Activated CD4-positive, alpha-beta T cell treated with anti-CD3 and anti-CD28 coated beads, Interleukin-2, amount 10 ng/mL, durations not matched to agents 24 days and 14 days (primary cell): ENCODE results near the gene RMDN2. TPM values are rescaled to one million over a fixed set of nuclear protein-coding genes. Genes with fewer than 3 reads are reported as not detected.

ENCODE experiments used
- DNase-seq: peaks from one replicate; pipeline ENCODE4 v3.0.0; 2022
- H3K27ac Mint-ChIP-seq: one replicate; pipeline ENCODE4 v1.8.0; 2022; ENCODE audit warnings: mild to moderate bottlenecking, mixed read lengths
- H3K27me3 Mint-ChIP-seq: one replicate; pipeline ENCODE4 v1.8.0; 2022; ENCODE audit warnings: mixed read lengths
- H3K36me3 Mint-ChIP-seq: one replicate; pipeline ENCODE4 v1.8.0; 2022; ENCODE audit warnings: low read depth, mild to moderate bottlenecking, mixed read lengths
- H3K4me1 Mint-ChIP-seq: one replicate; pipeline ENCODE4 v1.8.0; 2021; ENCODE audit warnings: mixed read lengths
- H3K4me3 Mint-ChIP-seq: one replicate; pipeline ENCODE4 v1.8.0; 2022; ENCODE audit warnings: mild to moderate bottlenecking, moderate library complexity, mixed read lengths
- H3K9me3 Mint-ChIP-seq: one replicate; pipeline ENCODE4 v1.8.0; 2021; ENCODE audit warnings: mixed read lengths
- intact Hi-C: fragments of 100-400 bp; cut with micrococcal nuclease; formaldehyde crosslinking; loops from one replicate; pipeline ENCODE4 v1.15.1; 2023
- total RNA-seq: library from RNA; stranded (reverse); gene quantifications from 2 replicates; pipeline ENCODE4 v1.2.3, GENCODE V29; 2022

RMDN2 gene
- total RNA-seq = 1.2 and 1.7 TPM in 2 replicates

GRCh38 chr2:37925063-37925897, at the start of gene RMDN2:
Gene RMDN2, plus strand, starts transcription at chr2:37925287. Its CDS starts 3,991 bp downstream, at chr2:37929278.
- Mint-ChIP-seq H3K36me3 (no peaks in the 10 kb centered on the region), H3K27ac (peak within 1 kb of the TSS; percentile 67), H3K4me3 (peak within 1 kb of the TSS; percentile 82), H3K27me3 (peaks cover 51% of the 10 kb centered on the region), H3K4me1 (peaks cover 4% of the 10 kb centered on the region), H3K9me3 (no peaks in the 10 kb centered on the region)
- intact Hi-C loops = no loop called here
- peak; percentile 92 for DNase-seq

- H3K4me3 Mint-ChIP-seq = no peak overlapping the region
- H3K36me3 Mint-ChIP-seq = no peaks in the 10 kb centered on the region
- H3K27me3 Mint-ChIP-seq = peaks cover 9% of the 10 kb centered on the region
- DNase-seq = no peak
- H3K9me3 Mint-ChIP-seq = no peaks in the 10 kb centered on the region
- intact Hi-C loops = loop anchor here (10.0 kb wide), 2 partner anchors 161 to 641 kb away; partner anchors contain the start of genes CEBPZ and NDUFAF7
- H3K27ac Mint-ChIP-seq = no peak overlapping the region
- H3K4me1 Mint-ChIP-seq = peaks cover 44% of the 10 kb centered on the region
These were observed 49.6 kb upstream of the RMDN2 start for GRCh38 chr2:37875403-37875906.

- peaks cover 40% of the 10 kb centered on the region for H3K4me1 Mint-ChIP-seq
- intact Hi-C loops = loop anchor here (2.0 to 10.0 kb wide), 4 partner anchors 161 to 707 kb away; partner anchors contain the start of genes CEBPZ and NDUFAF7
- H3K27me3 Mint-ChIP-seq = peaks cover 17% of the 10 kb centered on the region
- H3K27ac Mint-ChIP-seq = no peak overlapping the region
- no peak overlapping the region for H3K4me3 Mint-ChIP-seq
- H3K36me3 Mint-ChIP-seq = no peaks in the 10 kb centered on the region
- DNase-seq = no peak
- H3K9me3 Mint-ChIP-seq = no peaks in the 10 kb centered on the region
These were observed 48.9 kb upstream of the RMDN2 start for GRCh38 chr2:37876227-37876626.

- no peaks in the 10 kb centered on the region for H3K36me3 Mint-ChIP-seq
- no peak overlapping the region for H3K4me3 Mint-ChIP-seq
- DNase-seq = peak; percentile 83
- H3K9me3 Mint-ChIP-seq = no peaks in the 10 kb centered on the region
- peaks cover 26% of the 10 kb centered on the region for H3K4me1 Mint-ChIP-seq
- no peak overlapping the region for H3K27ac Mint-ChIP-seq
- peaks cover 25% of the 10 kb centered on the region for H3K27me3 Mint-ChIP-seq
- intact Hi-C loops = loop anchor here (1.0 to 10.0 kb wide), 6 partner anchors 44 to 709 kb away; partner anchors contain the start of genes CEBPZ and NDUFAF7
These were observed 47.4 kb upstream of the RMDN2 start for GRCh38 chr2:37877457-37878315.

- no peaks in the 10 kb centered on the region for H3K36me3 Mint-ChIP-seq
- peaks cover 31% of the 10 kb centered on the region for H3K27me3 Mint-ChIP-seq
- DNase-seq = no peak
- peaks cover 18% of the 10 kb centered on the region for H3K4me1 Mint-ChIP-seq
- no peaks in the 10 kb centered on the region for H3K9me3 Mint-ChIP-seq
- no peak overlapping the region for H3K4me3 Mint-ChIP-seq
- no peak overlapping the region for H3K27ac Mint-ChIP-seq
- intact Hi-C loops = loop anchor here (10.0 kb wide), 2 partner anchors 164 to 644 kb away; partner anchors contain the start of genes CEBPZ and NDUFAF7
These were observed 46.6 kb upstream of the RMDN2 start for GRCh38 chr2:37878536-37878935.

GRCh38 chr2:37880551-37880950, 44.5 kb upstream of the RMDN2 start:
- DNase-seq = no peak
- Mint-ChIP-seq H3K27ac (no peak overlapping the region), H3K4me3 (no peak overlapping the region), H3K27me3 (peaks cover 35% of the 10 kb centered on the region), H3K4me1 (peaks cover 5% of the 10 kb centered on the region), H3K36me3 (no peaks in the 10 kb centered on the region), H3K9me3 (no peaks in the 10 kb centered on the region)
- intact Hi-C loops = no loop called here

- H3K27me3 Mint-ChIP-seq = peaks cover 41% of the 10 kb centered on the region
- no peaks in the 10 kb centered on the region for H3K9me3 Mint-ChIP-seq
- DNase-seq = no peak
- H3K4me1 Mint-ChIP-seq = peaks cover 5% of the 10 kb centered on the region
- no peak overlapping the region for H3K27ac Mint-ChIP-seq
- H3K36me3 Mint-ChIP-seq = no peaks in the 10 kb centered on the region
- H3K4me3 Mint-ChIP-seq = no peak overlapping the region
- intact Hi-C loops = no loop called here
These were observed 43.7 kb upstream of the RMDN2 start for GRCh38 chr2:37881397-37881796.

GRCh38 chr2:37882036-37882435, 43.1 kb upstream of the RMDN2 start:
- intact Hi-C loops = no loop called here
- H3K27ac Mint-ChIP-seq = no peak overlapping the region
- H3K4me3 Mint-ChIP-seq = no peak overlapping the region
- peaks cover 7% of the 10 kb centered on the region for H3K4me1 Mint-ChIP-seq
- H3K27me3 Mint-ChIP-seq = peaks cover 44% of the 10 kb centered on the region
- no peak for DNase-seq
- H3K36me3 Mint-ChIP-seq = no peaks in the 10 kb centered on the region
- H3K9me3 Mint-ChIP-seq = no peaks in the 10 kb centered on the region

- H3K4me1 Mint-ChIP-seq = peaks cover 4% of the 10 kb centered on the region
- no peak overlapping the region for H3K27ac Mint-ChIP-seq
- peaks cover 49% of the 10 kb centered on the region for H3K27me3 Mint-ChIP-seq
- intact Hi-C loops = no loop called here
- no peak overlapping the region for H3K4me3 Mint-ChIP-seq
- DNase-seq = no peak
- H3K9me3 Mint-ChIP-seq = no peaks in the 10 kb centered on the region
- H3K36me3 Mint-ChIP-seq = no peaks in the 10 kb centered on the region
These were observed 41.6 kb upstream of the RMDN2 start for GRCh38 chr2:37883518-37883917.

GRCh38 chr2:37885329-37885993, 39.6 kb upstream of the RMDN2 start:
- peaks cover 52% of the 10 kb centered on the region for H3K27me3 Mint-ChIP-seq
- H3K27ac Mint-ChIP-seq = no peak overlapping the region
- no peak for DNase-seq
- H3K4me3 Mint-ChIP-seq = no peak overlapping the region
- intact Hi-C loops = no loop called here
- H3K9me3 Mint-ChIP-seq = no peaks in the 10 kb centered on the region
- peaks cover 4% of the 10 kb centered on the region for H3K4me1 Mint-ChIP-seq
- H3K36me3 Mint-ChIP-seq = no peaks in the 10 kb centered on the region

- peaks cover 44% of the 10 kb centered on the region for H3K27me3 Mint-ChIP-seq
- no peak overlapping the region for H3K27ac Mint-ChIP-seq
- no peak overlapping the region for H3K4me3 Mint-ChIP-seq
- intact Hi-C loops = no loop called here
- no peaks in the 10 kb centered on the region for H3K9me3 Mint-ChIP-seq
- peaks cover 2% of the 10 kb centered on the region for H3K4me1 Mint-ChIP-seq
- no peak for DNase-seq
- H3K36me3 Mint-ChIP-seq = no peaks in the 10 kb centered on the region
These were observed 38.3 kb upstream of the RMDN2 start for GRCh38 chr2:37886745-37887144.

GRCh38 chr2:37887286-37887685, 37.8 kb upstream of the RMDN2 start:
- intact Hi-C loops = no loop called here
- Mint-ChIP-seq H3K27me3 (peaks cover 41% of the 10 kb centered on the region), H3K4me3 (no peak overlapping the region), H3K4me1 (peaks cover 6% of the 10 kb centered on the region), H3K9me3 (no peaks in the 10 kb centered on the region), H3K27ac (no peak overlapping the region), H3K36me3 (no peaks in the 10 kb centered on the region)
- DNase-seq = no peak

GRCh38 chr2:37890893-37891495, 34.1 kb upstream of the RMDN2 start:
- no peak overlapping the region for H3K27ac Mint-ChIP-seq
- peak; percentile 88 for DNase-seq
- H3K4me3 Mint-ChIP-seq = no peak overlapping the region
- H3K9me3 Mint-ChIP-seq = no peaks in the 10 kb centered on the region
- intact Hi-C loops = loop anchor here (1.0 to 2.0 kb wide), 2 partner anchors 384 to 495 kb away; no protein-coding TSS in a partner anchor
- peaks cover 29% of the 10 kb centered on the region for H3K27me3 Mint-ChIP-seq
- peaks cover 15% of the 10 kb centered on the region for H3K4me1 Mint-ChIP-seq
- H3K36me3 Mint-ChIP-seq = no peaks in the 10 kb centered on the region
